CD4-positive, alpha-beta memory T cell (primary cell): ENCODE measurements around the gene FSCN2. TPM values are rescaled to one million over a fixed set of nuclear protein-coding genes. Genes with fewer than 3 reads are reported as not detected.

Experiments used
- CTCF ChIA-PET: fragments of 350-600 bp; sonication (Branson Sonifier 250); formaldehyde crosslinking; loops from one replicate; lab custom pipeline; 2021; ENCODE audit warnings: inconsistent platforms; ENCODE audit not compliant: partially characterized antibody; lab: Charles Lee
- POLR2A ChIA-PET: fragments of 350-600 bp; sonication (Branson Sonifier 250); formaldehyde crosslinking; loops from one replicate; lab custom pipeline; 2021; ENCODE audit not compliant: partially characterized antibody; lab: Charles Lee
- DNase-seq, 5 donors: peaks; one replicate each; pipeline versions ENCODE4 v3.0.0 to v3.0.0-alpha.2; 2020 to 2022; ENCODE audit warnings: mixed read lengths in 1 of 5
- H3K27ac ChIP-seq: one replicate; pipeline ENCODE4 v1.7.0; 2013; ENCODE audit warnings: low read depth, low read length
- H3K27me3 ChIP-seq: 2 replicates; pipeline ENCODE4 v1.7.0; 2013; ENCODE audit warnings: mild to moderate bottlenecking, low read length, moderate library complexity; ENCODE audit not compliant: insufficient read depth
- H3K36me3 ChIP-seq: 2 replicates; pipeline ENCODE4 v1.7.0; 2013; ENCODE audit warnings: mild to moderate bottlenecking, low read length, moderate library complexity; ENCODE audit not compliant: insufficient read depth
- H3K4me1 ChIP-seq: 2 replicates; pipeline ENCODE4 v1.7.0; 2013; ENCODE audit warnings: mild to moderate bottlenecking, low read length, moderate library complexity; ENCODE audit not compliant: insufficient read depth
- H3K4me3 ChIP-seq, 2 donors: one replicate each; pipeline ENCODE4 v1.7.0; 2013; ENCODE audit warnings: low read length in 2 of 2, mild to moderate bottlenecking in 1 of 2
- H3K9me3 ChIP-seq, 2 donors: one replicate each; pipeline ENCODE4 v1.7.0; 2013; ENCODE audit warnings: low read length in 2 of 2, control low read depth in 1 of 2; ENCODE audit not compliant: control insufficient read depth in 1 of 2
- H3K27ac Mint-ChIP-seq, 7 donors: one replicate each; pipeline ENCODE4 v1.8.0; 2020 to 2021; ENCODE audit warnings: mixed read lengths in 7 of 7, mild to moderate bottlenecking in 6 of 7, inconsistent platforms in 3 of 7, moderate library complexity in 3 of 7
- H3K27me3 Mint-ChIP-seq, 2 donors: one replicate each; pipeline ENCODE4 v1.8.0; 2020 to 2021; ENCODE audit warnings: mixed read lengths in 2 of 2
- H3K36me3 Mint-ChIP-seq, 2 donors: one replicate each; pipeline ENCODE4 v1.8.0; 2020 to 2021; ENCODE audit warnings: mixed read lengths in 2 of 2, inconsistent platforms in 1 of 2, mild to moderate bottlenecking in 1 of 2
- H3K4me1 Mint-ChIP-seq, 4 donors: one replicate each; pipeline ENCODE4 v1.8.0; 2020 to 2021; ENCODE audit warnings: mixed read lengths in 4 of 4, mild to moderate bottlenecking in 1 of 4
- H3K4me3 Mint-ChIP-seq, 8 donors: one replicate each; pipeline ENCODE4 v1.8.0; 2020 to 2021; ENCODE audit warnings: mixed read lengths in 8 of 8, mild to moderate bottlenecking in 7 of 8, moderate library complexity in 6 of 8, inconsistent platforms in 3 of 8
- H3K9me3 Mint-ChIP-seq, 8 donors: one replicate each; pipeline ENCODE4 v1.8.0; 2020 to 2021; ENCODE audit warnings: mixed read lengths in 8 of 8, mild to moderate bottlenecking in 5 of 8, inconsistent platforms in 3 of 8, moderate library complexity in 1 of 8
- intact Hi-C: fragments of 100-400 bp; cut with micrococcal nuclease; formaldehyde crosslinking; loops from one replicate; pipeline ENCODE4 v1.15.1; 2023
- polyA plus RNA-seq, 2 donors: library from polyadenylated mRNA; unstranded; fragments of 300-500 nt; fragmentation: Illumina TruSeq; gene quantifications; one replicate each; pipeline ENCODE4 v1.2.3, GENCODE V29; 2021
- total RNA-seq, 2 experiments: library from RNA; stranded (reverse); gene quantifications; one replicate each; pipeline ENCODE4 v1.2.3, GENCODE V29; 2021

The FSCN2 gene, protein sequence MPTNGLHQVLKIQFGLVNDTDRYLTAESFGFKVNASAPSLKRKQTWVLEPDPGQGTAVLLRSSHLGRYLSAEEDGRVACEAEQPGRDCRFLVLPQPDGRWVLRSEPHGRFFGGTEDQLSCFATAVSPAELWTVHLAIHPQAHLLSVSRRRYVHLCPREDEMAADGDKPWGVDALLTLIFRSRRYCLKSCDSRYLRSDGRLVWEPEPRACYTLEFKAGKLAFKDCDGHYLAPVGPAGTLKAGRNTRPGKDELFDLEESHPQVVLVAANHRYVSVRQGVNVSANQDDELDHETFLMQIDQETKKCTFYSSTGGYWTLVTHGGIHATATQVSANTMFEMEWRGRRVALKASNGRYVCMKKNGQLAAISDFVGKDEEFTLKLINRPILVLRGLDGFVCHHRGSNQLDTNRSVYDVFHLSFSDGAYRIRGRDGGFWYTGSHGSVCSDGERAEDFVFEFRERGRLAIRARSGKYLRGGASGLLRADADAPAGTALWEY
- total RNA-seq: 1 to 10 TPM in 1 of 2 experiments, under 1 TPM in 1; 0.75 to 1.0 TPM
- under 1 TPM in 1 of 2 donors, not detected in 1; 0.20 TPM for polyA plus RNA-seq

DNA sequence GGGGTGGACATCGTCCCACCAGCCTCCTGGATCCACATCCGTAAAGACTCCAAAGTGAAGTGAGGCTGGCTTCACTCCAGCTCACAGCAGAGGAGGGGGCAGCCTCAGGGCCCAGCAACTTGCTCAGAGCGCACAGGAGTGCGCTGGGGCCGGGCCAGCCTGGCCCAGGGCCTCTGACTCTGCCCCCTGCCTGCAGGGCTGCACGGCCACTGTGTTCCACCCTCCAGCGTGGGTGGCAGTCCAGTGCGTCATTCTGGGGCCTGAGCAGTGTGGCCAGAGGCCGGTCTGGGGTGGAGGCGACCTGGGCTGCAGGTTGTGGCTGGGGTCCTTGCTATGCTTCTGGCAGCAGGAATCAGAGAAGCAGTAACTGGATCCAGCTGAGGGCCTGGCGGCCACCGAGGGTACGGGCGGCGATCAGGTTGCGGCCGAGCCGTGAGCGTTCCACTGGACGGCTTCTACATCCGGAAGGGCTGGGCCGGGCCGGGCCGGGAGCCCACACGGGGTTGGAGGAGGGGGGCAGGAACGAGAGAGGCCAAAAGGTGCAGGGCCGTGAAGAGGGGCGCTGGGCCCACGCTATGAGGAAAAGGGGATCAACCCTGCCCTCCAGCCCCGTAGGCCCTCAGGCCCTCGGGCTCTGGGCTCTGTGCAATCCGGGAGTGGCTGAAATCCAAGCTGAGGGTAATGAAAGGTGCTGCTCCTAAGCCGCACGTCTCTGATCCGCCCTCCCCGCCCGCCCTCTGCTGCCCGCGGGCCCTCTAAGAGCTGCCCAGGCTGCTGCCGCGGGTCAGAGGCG lies at the start of gene FSCN2:
FSCN2 (plus strand) TSS at position 787 of the 793 bp plus-strand sequence. CDS start 155 bp downstream, outside the sequence.
- Histone ChIP-seq H3K4me3 (no peak within 1 kb of the TSS), H3K27me3 (no peaks in the 10 kb centered on the region), H3K9me3 (no peaks in the 10 kb centered on the region), H3K27ac (no peak within 1 kb of the TSS), H3K4me1 (no peaks in the 10 kb centered on the region), H3K36me3 (no peaks in the 10 kb centered on the region)
- no peak within 1 kb of the TSS for H3K4me3 Mint-ChIP-seq
- H3K27ac Mint-ChIP-seq: no peak within 1 kb of the TSS
- no peaks in the 10 kb centered on the region for H3K36me3 Mint-ChIP-seq
- H3K4me1 Mint-ChIP-seq: peaks cover 0 to 4% (median 0%) of the 10 kb centered on the region in 4 donors
- intact Hi-C loops: no loop called here
- peaks cover 0 to 4% of the 10 kb centered on the region in 2 donors for H3K27me3 Mint-ChIP-seq
- ChIA-PET POLR2A (no interaction called here), CTCF (no interaction called here)
- no peaks in the 10 kb centered on the region for H3K9me3 Mint-ChIP-seq
- DNase-seq: no peak

- H3K4me1 ChIP-seq: peaks cover 14% of the 10 kb centered on the region
- DNase-seq: peak in 1 of 5 donors; percentile 22
- no peak overlapping the region for H3K27ac ChIP-seq
- peaks cover 22% of the 10 kb centered on the region for H3K27me3 ChIP-seq
- ChIA-PET POLR2A (interaction anchor here (0.9 kb wide), 1 partner anchor 9 kb away, joined by 3 read pairs; no protein-coding TSS in a partner anchor), CTCF (no interaction called here)
- H3K36me3 Mint-ChIP-seq: no peaks in the 10 kb centered on the region
- peaks cover 0 to 5% (median 0%) of the 10 kb centered on the region in 8 donors for H3K9me3 Mint-ChIP-seq
- no peaks in the 10 kb centered on the region for H3K36me3 ChIP-seq
- H3K9me3 ChIP-seq: no peaks in the 10 kb centered on the region
- no peak overlapping the region for H3K4me3 Mint-ChIP-seq
- intact Hi-C loops: loop anchor here (10.0 kb wide), 1 partner anchor 85 kb away; the partner anchor contains the start of gene BAHCC1
- no peak overlapping the region for H3K4me3 ChIP-seq
- H3K27me3 Mint-ChIP-seq: peaks cover 13 to 25% of the 10 kb centered on the region in 2 donors
- no peak overlapping the region for H3K27ac Mint-ChIP-seq
- H3K4me1 Mint-ChIP-seq: peaks cover 2 to 18% (median 7%) of the 10 kb centered on the region in 4 donors
Observed at GRCh38 chr17:81479175-81480071, 48.8 kb upstream of the FSCN2 start.

DNA sequence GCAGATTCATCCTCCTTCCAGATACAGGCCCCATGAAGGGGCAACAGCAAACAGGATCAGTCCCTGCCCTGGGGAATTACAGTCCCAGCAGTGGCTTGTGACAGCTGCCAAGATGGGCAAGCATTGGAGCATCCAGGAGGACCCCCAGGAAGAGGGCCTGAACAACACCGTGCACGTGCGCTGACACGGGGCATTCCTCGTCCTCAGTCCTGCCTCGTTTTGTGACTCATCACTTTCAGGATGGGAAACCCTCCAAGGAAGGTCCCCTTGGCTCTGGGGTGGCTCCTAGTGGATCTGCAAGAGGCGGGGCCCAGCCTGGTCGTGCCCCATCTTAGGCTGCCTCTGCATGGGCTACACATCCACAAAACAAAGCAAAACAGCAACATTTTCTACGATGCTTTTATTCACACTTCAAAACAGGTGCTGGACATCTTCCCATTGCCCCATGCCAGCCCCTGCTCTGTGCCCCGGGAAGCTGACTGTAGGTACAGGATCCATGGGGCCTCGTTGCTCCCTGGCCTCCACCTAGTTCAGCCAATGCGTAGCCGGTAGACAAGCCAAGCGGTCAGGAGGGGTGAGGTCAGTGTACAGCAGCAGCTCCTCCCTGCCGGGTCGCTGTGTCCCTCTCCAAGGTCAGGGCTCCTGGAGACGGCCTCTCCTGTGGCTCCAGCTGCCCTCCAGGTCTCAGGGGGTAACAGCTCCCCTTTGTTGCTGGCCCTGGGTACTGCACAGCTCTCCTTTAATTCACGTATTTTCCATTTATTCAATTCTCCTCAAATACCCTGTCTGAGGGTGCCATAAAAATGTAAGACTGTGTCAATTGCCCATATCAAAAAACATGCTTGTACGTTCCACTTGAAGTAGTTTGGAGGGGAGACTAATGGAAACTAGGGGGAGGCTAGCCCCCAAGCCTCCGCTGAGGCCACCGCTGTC lies 47.8 kb upstream of the FSCN2 start:
- DNase-seq: peak in 1 of 5 donors; percentile 14
- Histone ChIP-seq H3K9me3 (no peaks in the 10 kb centered on the region), H3K4me3 (no peak overlapping the region), H3K27ac (no peak overlapping the region), H3K4me1 (peaks cover 19% of the 10 kb centered on the region), H3K27me3 (peaks cover 22% of the 10 kb centered on the region), H3K36me3 (no peaks in the 10 kb centered on the region)
- Mint-ChIP-seq H3K27ac (peak overlapping the region in 1 of 7 donors; percentile 8), H3K4me3 (peak overlapping the region in 5 of 8 donors; percentile 7 to 57 (median 31)), H3K9me3 (peaks cover 0 to 5% (median 0%) of the 10 kb centered on the region in 8 donors), H3K36me3 (no peaks in the 10 kb centered on the region), H3K4me1 (peaks cover 2 to 18% (median 7%) of the 10 kb centered on the region in 4 donors), H3K27me3 (peaks cover 13 to 25% of the 10 kb centered on the region in 2 donors)
- intact Hi-C loops: loop anchor here (10.0 kb wide), 1 partner anchor 86 kb away; the partner anchor contains the start of gene BAHCC1
- ChIA-PET POLR2A (no interaction called here), CTCF (no interaction called here)

DNA sequence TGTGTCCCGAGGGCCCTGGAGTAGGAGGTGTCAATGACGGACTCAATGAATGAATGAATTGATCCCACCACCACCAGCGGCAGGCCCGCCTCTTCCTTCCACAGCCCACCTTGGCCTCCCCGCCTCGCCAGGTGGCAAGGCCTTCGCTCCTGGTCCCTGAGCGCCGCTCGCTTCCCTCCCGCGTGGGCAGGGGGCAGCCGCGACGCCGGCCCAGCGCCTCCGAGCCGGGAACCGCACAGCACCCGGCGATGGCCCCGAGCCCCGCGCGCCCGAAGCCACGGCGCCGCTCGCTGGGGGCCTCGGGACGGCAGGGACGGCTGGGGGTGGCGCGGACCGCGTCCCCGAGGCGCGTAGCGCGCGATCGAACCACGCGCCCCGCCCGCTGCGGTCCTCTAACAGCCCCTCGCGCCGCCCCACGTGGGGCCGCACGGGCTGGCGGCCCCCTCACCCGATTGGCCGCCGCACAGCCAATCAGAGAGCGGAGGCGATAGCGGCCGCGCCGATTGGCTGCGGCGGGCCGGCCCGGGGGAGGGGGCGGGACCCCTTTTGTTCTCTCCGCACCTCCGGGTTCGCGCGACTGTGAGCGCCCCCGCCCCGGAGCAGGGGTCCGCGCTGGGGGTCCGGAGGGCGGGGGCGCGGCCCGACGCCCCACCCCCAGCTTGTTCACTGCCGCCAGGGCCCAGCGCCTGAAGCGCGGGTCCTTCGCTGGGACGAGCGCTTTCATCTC lies 46.9 kb upstream of the FSCN2 start:
- no peak overlapping the region for H3K27ac Mint-ChIP-seq
- intact Hi-C loops: loop anchor here (10.0 kb wide), 1 partner anchor 86 kb away; the partner anchor contains the start of gene BAHCC1
- peak overlapping the region; percentile 29 to 83 (median 62) for H3K4me3 Mint-ChIP-seq
- Histone ChIP-seq H3K27ac (no peak overlapping the region), H3K36me3 (no peaks in the 10 kb centered on the region), H3K27me3 (peaks cover 22% of the 10 kb centered on the region), H3K4me3 (no peak overlapping the region), H3K9me3 (no peaks in the 10 kb centered on the region), H3K4me1 (peaks cover 19% of the 10 kb centered on the region)
- peak; percentile 43 to 62 (median 56) for DNase-seq
- H3K4me1 Mint-ChIP-seq: peaks cover 2 to 22% (median 7%) of the 10 kb centered on the region in 4 donors
- ChIA-PET CTCF (interaction anchor here (1.3 kb wide), 1 partner anchor 228 kb away, joined by 8 read pairs; no protein-coding TSS in a partner anchor), POLR2A (interaction anchor here (1.6 kb wide), 1 partner anchor 31 kb away, joined by 5 read pairs; the partner anchor contains the start of gene ACTG1)
- no peaks in the 10 kb centered on the region for H3K36me3 Mint-ChIP-seq
- H3K27me3 Mint-ChIP-seq: peaks cover 13 to 29% of the 10 kb centered on the region in 2 donors
- H3K9me3 Mint-ChIP-seq: peaks cover 0 to 3% (median 0%) of the 10 kb centered on the region in 8 donors

GRCh38 chr17:81481815-81482505 lies 46.2 kb upstream of the FSCN2 start:
- Mint-ChIP-seq H3K27me3 (peaks cover 13 to 28% of the 10 kb centered on the region in 2 donors), H3K4me3 (peak overlapping the region; percentile 29 to 83 (median 62)), H3K36me3 (no peaks in the 10 kb centered on the region), H3K9me3 (peaks cover 0 to 2% (median 0%) of the 10 kb centered on the region in 8 donors), H3K27ac (peak overlapping the region in 3 of 7 donors; percentile 31 to 75 (median 37)), H3K4me1 (peaks cover 2 to 24% (median 7%) of the 10 kb centered on the region in 4 donors)
- no peak overlapping the region for H3K27ac ChIP-seq
- no peaks in the 10 kb centered on the region for H3K9me3 ChIP-seq
- no peaks in the 10 kb centered on the region for H3K36me3 ChIP-seq
- DNase-seq: peak in 1 of 5 donors; percentile 22
- ChIA-PET POLR2A (interaction anchor here (1.3 to 1.7 kb wide), 3 partner anchors 30 to 190 kb away, joined by 3 to 5 read pairs (median 4); partner anchors contain the start of genes ACTG1 and FAAP100), CTCF (interaction anchor here (1.3 kb wide), 1 partner anchor 229 kb away, joined by 8 read pairs; no protein-coding TSS in a partner anchor)
- H3K4me3 ChIP-seq: no peak overlapping the region
- H3K4me1 ChIP-seq: peaks cover 19% of the 10 kb centered on the region
- peaks cover 22% of the 10 kb centered on the region for H3K27me3 ChIP-seq
- intact Hi-C loops: loop anchor here (10.0 kb wide), 1 partner anchor 87 kb away; the partner anchor contains the start of gene BAHCC1
